Stimulated activated CD8-positive, alpha-beta memory T cell treated with anti-CD3 and anti-CD28 coated beads, Interleukin-12 subunit alpha, Interleukin-12 subunit beta, amount 100 ng/mL, for 24 hours (primary cell): Measurements from ENCODE around the gene RELT.
A peak's percentile ranks its signal among the peaks of the same experiment; 100 is the strongest.

Source experiments
- DNase-seq: peaks from one replicate; pipeline ENCODE4 v3.0.0-alpha.2; 2020; ENCODE audit errors: extremely low read depth

RELT gene

GRCh38 chr11:73376160-73376802 lies at the start of gene RELT:
RELT (plus strand) TSS chr11:73376399; CDS start chr11:73389137, 12,738 bp downstream.
- peak; percentile 79 for DNase-seq

- no peak for DNase-seq
These were observed 49.0 kb upstream of the RELT start for GRCh38 chr11:73326929-73327811.

- no peak for DNase-seq
These were observed 48.3 kb upstream of the RELT start for GRCh38 chr11:73327812-73328364.

GRCh38 chr11:73330569-73331093 lies 45.6 kb upstream of the RELT start:
- no peak for DNase-seq

- no peak for DNase-seq
These were observed 44.9 kb upstream of the RELT start for GRCh38 chr11:73331138-73331916.

- DNase-seq, result no peak
These were observed 43.0 kb upstream of the RELT start for GRCh38 chr11:73333173-73333572.

GRCh38 chr11:73333640-73334383 lies 42.4 kb upstream of the RELT start:
- no peak for DNase-seq

- DNase-seq, result no peak
These were observed 41.6 kb upstream of the RELT start for GRCh38 chr11:73334384-73335203.

- peak; percentile 43 for DNase-seq
These were observed 40.8 kb upstream of the RELT start for GRCh38 chr11:73335204-73335923.

- no peak for DNase-seq
These were observed 38.4 kb upstream of the RELT start for GRCh38 chr11:73337846-73338245.

- no peak for DNase-seq
These were observed 37.9 kb upstream of the RELT start for GRCh38 chr11:73338279-73338678.

- DNase-seq, result no peak
These were observed 36.0 kb upstream of the RELT start for GRCh38 chr11:73340164-73340563.

- DNase-seq, result no peak
These were observed 33.6 kb upstream of the RELT start for GRCh38 chr11:73342633-73343032.

- DNase-seq, result no peak
These were observed 32.9 kb upstream of the RELT start for GRCh38 chr11:73343076-73343873.

- no peak for DNase-seq
These were observed 32.0 kb upstream of the RELT start for GRCh38 chr11:73344191-73344607.

- no peak for DNase-seq
These were observed 30.6 kb upstream of the RELT start for GRCh38 chr11:73345481-73346160.

- no peak for DNase-seq
These were observed 29.8 kb upstream of the RELT start for GRCh38 chr11:73346186-73346935.
